ENCODE results near the gene ZNRF3.

Gene ZNRF3

DNA sequence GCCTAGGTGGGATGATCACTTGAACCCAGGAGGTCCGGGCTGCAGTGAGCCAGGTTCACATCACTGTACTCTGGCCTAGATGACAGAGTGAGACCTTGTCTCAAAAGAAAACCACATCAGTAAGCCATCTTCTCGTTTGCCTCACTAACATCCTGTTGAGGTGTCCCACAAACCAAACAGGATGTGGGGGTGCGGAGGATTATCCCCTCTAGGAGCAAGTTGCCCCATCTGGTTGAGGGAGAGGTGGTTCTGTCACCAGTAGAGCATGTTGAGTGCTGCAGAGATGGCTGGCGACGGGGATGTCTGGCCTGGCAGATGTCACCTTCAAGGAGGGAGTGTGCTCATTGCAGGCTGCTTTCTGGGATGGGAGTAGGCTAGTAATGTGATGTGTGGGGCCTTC, 72.4 kb downstream of the ZNRF3 start:
- TF ChIP-seq, protein P1, sequence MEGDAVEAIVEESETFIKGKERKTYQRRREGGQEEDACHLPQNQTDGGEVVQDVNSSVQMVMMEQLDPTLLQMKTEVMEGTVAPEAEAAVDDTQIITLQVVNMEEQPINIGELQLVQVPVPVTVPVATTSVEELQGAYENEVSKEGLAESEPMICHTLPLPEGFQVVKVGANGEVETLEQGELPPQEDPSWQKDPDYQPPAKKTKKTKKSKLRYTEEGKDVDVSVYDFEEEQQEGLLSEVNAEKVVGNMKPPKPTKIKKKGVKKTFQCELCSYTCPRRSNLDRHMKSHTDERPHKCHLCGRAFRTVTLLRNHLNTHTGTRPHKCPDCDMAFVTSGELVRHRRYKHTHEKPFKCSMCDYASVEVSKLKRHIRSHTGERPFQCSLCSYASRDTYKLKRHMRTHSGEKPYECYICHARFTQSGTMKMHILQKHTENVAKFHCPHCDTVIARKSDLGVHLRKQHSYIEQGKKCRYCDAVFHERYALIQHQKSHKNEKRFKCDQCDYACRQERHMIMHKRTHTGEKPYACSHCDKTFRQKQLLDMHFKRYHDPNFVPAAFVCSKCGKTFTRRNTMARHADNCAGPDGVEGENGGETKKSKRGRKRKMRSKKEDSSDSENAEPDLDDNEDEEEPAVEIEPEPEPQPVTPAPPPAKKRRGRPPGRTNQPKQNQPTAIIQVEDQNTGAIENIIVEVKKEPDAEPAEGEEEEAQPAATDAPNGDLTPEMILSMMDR (IDR thresholded peaks at IDR 0.05) = no peak

DNA sequence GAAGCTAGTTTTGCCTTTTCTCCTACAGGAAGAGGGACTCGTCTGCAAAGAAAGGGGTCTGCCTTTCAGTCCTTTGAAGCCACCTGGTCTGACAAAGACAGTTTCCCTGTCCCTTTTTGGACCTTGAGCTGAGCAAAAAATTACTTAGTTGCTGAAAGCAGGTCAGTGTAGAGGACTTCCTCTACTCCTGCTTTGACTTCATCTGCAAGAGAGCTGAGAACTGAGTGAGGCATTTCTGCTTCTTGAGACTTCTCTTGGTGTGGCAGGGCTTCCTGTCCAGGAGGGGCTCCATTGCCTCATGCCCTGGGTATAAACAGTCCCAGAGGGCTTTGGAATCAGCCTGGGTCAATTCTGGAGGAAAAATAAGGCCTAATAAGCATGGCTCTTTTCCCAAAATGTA, 73.1 kb downstream of the ZNRF3 start:
- TF ChIP-seq, protein P1 (IDR thresholded peaks at IDR 0.05) = no peak

DNA sequence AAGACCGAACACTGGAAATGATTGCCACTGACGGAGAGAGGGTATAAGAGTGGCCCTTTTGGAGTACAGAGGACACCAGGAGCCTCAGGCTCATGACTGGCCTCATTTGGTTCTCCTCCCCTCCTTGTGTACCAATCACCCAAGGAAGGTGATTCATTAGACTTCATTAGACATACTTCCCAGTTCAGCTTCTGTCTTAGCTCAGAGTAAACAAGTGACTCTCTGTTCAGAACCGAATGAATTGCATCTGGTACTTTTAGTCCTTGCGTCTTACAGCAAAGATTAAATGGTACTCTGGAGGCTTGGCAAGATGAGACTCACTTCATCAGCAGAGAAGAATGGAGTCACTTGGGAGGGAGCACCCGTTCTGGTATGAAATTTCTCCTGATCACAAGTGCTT, 75.2 kb downstream of the ZNRF3 start:
- TF ChIP-seq, protein P1 (IDR thresholded peaks at IDR 0.05) = no peak

GRCh38 chr22:28962042-28962554, 78.7 kb downstream of the ZNRF3 start:
- TF ChIP-seq, protein P1 (IDR thresholded peaks at IDR 0.05) = no peak

- TF ChIP-seq, protein P1 (IDR thresholded peaks at IDR 0.05) = no peak
Measured at GRCh38 chr22:28963362-28963761, 80.0 kb downstream of the ZNRF3 start.

DNA sequence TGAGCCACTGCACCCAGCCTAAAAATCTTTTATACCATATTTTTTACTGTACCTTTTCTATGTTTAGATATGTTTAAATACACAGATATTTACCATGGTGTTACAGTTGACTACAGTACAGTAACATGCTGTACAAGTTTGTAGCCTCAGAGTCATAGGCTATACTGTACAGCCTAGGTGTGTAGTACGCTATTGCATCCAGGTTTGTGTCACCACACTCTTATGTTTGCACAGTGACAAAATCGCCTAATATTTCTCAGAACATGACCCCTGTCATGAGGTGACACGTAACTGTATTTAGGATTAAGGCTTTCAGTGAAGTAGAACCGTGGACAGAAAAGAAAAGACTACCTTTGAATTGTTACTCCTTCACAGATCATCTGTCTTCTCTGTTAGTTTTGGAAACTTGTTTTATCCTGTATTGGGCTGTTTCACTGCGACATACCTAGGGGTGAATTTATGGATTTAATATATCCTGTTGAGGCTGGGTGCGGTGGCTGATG, 83.8 kb downstream of the ZNRF3 start:
- TF ChIP-seq, protein P1 (IDR thresholded peaks at IDR 0.05) = no peak

DNA sequence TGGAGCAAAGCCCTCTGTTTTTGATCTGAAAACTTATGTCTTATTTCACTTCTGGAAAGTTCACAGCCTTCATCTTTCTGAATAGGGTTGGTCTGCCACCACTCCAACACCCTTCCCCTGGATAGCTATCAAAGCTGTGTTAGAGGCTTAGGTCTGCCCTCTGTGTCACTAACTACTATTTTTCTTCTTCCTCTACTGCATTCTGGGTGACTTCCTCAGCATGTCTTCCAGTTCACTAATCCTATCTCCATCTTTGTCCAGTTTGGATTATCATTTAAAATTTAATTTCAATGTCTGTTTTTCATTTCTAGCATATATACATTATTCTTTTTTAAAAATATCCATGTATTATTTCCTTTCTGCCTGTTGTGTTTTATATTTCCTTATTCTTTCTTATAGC, 84.6 kb downstream of the ZNRF3 start:
- TF ChIP-seq, protein P1 (IDR thresholded peaks at IDR 0.05) = no peak
